SK-N-SH (cell line): ENCODE results near the gene SUPV3L1. TPM values are rescaled to one million over a fixed set of nuclear protein-coding genes. Genes with fewer than 3 reads are reported as not detected.

ENCODE experiments used
- CHD2 ChIP-seq: fragments of 150-350 bp; IDR thresholded peaks from 2 replicates; pipeline ENCODE4 v1.6.1; 2018; ENCODE audit warnings: low read length; ENCODE audit not compliant: partially characterized antibody
- EZH2phosphoT487 ChIP-seq: fragments of 200-600 bp; sonication (generic); IDR thresholded peaks from 2 replicates; pipeline ENCODE4 v1.6.1; 2017; ENCODE audit warnings: low read depth, mixed run types, mild to moderate bottlenecking, antibody characterized with exemption, moderate library complexity, borderline replicate concordance
- FOXJ3 ChIP-seq: sonication (generic); formaldehyde crosslinking; IDR thresholded peaks from 2 replicates; pipeline ENCODE4 v1.5.1; 2020; ENCODE audit warnings: mild to moderate bottlenecking, missing genetic modification reagents
- FOXM1 ChIP-seq: IDR thresholded peaks from 2 replicates; pipeline ENCODE4 v1.4.0; 2012; ENCODE audit warnings: low read depth, mild to moderate bottlenecking
- GABPA ChIP-seq: IDR thresholded peaks from 2 replicates; pipeline ENCODE4 v1.4.0; 2012; ENCODE audit warnings: low read depth, mild to moderate bottlenecking
- GATA2 ChIP-seq: sonication (generic); formaldehyde crosslinking; IDR thresholded peaks from 2 replicates; pipeline ENCODE4 v1.5.0; 2020; ENCODE audit warnings: mild to moderate bottlenecking, missing genetic modification reagents
- IRF3 ChIP-seq: fragments of 150-350 bp; IDR thresholded peaks from 2 replicates; pipeline ENCODE4 v1.6.1; 2016; ENCODE audit warnings: mild to moderate bottlenecking, low read depth, low read length
- MAX ChIP-seq: IDR thresholded peaks from 2 replicates; pipeline ENCODE4 v1.4.0; 2012; ENCODE audit warnings: low read depth
- MXI1 ChIP-seq: IDR thresholded peaks from 2 replicates; pipeline ENCODE4 v1.6.1; 2012; ENCODE audit warnings: mild to moderate bottlenecking, low read depth, low read length, improper control_type of control experiment
- NFIC ChIP-seq: IDR thresholded peaks from 2 replicates; pipeline ENCODE4 v1.4.0; 2012; ENCODE audit warnings: borderline replicate concordance
- NRF1 ChIP-seq: IDR thresholded peaks from 2 replicates; pipeline ENCODE4 v1.6.1; 2012; ENCODE audit warnings: low read depth, mild to moderate bottlenecking, low read length
- PBX3 ChIP-seq: IDR thresholded peaks from 2 replicates; pipeline ENCODE4; 2012
- RAD21 ChIP-seq: IDR thresholded peaks from 2 replicates; pipeline ENCODE4 v1.6.1; 2012; ENCODE audit warnings: mild to moderate bottlenecking, low read length
- RCOR1 ChIP-seq: fragments of 150-350 bp; IDR thresholded peaks from 2 replicates; pipeline ENCODE4 v1.6.1; 2017; ENCODE audit warnings: antibody characterized with exemption, low read length
- RFX5 ChIP-seq: IDR thresholded peaks from 2 replicates; pipeline ENCODE4 v1.6.1; 2012; ENCODE audit warnings: mild to moderate bottlenecking, improper control_type of control experiment, low read length
- RXRA ChIP-seq: IDR thresholded peaks from 2 replicates; pipeline ENCODE4 v1.4.0; 2012; ENCODE audit warnings: low read depth, mild to moderate bottlenecking, borderline replicate concordance
- SIN3A ChIP-seq: IDR thresholded peaks from 2 replicates; pipeline ENCODE4 v1.6.1; 2012; ENCODE audit warnings: low read depth, mild to moderate bottlenecking, low read length, moderate library complexity, borderline replicate concordance
- TCF12 ChIP-seq: IDR thresholded peaks from 2 replicates; pipeline ENCODE4 v1.4.0; 2012
- YY1 ChIP-seq: IDR thresholded peaks from 2 replicates; pipeline ENCODE4 v1.4.0; 2012; ENCODE audit warnings: low read depth, mild to moderate bottlenecking
- ZBTB33 ChIP-seq: IDR thresholded peaks from 2 replicates; pipeline ENCODE4 v1.4.0; 2012; ENCODE audit warnings: low read depth, borderline replicate concordance
- polyA plus RNA-seq, 3 experiments: library from polyadenylated mRNA; depleted of rRNA; stranded (reverse); fragments of >200 nt; gene quantifications; 2 replicates each; pipeline ENCODE4 v1.2.3, GENCODE V29; 2012

Gene SUPV3L1
- polyA plus RNA-seq, 1 of the 3 experiments (the other 2 are of a cell fraction) = 19.8 TPM

DNA sequence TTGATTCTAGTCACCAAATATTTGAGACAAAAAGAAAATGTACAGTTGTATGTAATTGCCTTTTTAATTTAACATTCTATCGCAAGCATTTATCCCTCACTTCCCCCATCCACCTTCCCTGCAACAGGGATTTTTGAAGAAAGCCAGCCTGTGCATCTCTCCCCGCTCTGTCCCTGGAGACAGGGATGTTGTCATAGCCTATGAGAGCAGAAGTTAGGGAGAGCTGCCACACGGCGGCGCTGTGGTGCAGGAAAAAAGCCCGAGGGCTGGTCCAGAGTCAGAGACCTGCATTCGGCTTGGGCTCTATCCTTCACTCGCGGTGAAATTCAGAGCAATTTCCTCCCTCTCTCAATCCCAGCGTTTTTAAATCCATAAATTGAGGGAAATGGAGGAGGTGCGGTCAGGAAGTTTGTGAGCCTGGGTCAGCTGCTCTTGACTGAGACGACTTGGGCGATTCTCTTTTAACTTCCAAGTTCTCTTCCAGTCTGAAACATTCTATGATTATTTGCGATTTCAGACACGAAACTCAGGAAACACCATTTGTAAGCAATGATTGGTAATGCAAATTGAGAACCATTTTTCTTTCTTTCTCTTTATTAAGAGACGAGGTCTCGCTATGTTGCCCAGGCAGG lies 57.6 kb downstream of the SUPV3L1 start (continued):
- TF ChIP-seq GATA2 (CRISPR knock-in tag) (no peak), MXI1 (no peak), RAD21 (peak; percentile 94), CHD2 (no peak), NFIC (no peak), ZBTB33 (no peak), FOXM1 (no peak), PBX3 (no peak), EZH2phosphoT487 (no peak), RXRA (no peak), GABPA (no peak), TCF12 (no peak), FOXJ3 (CRISPR knock-in tag) (no peak), NRF1 (0 out of 2 replicates have a peak, but pooled peaks have one; percentile 14), SIN3A (no peak), RCOR1 (0 out of 2 replicates have a peak, but pooled peaks have one; percentile 27), RFX5 (no peak), YY1 (no peak), IRF3 (no peak), MAX (no peak)
